Measurements from ENCODE around the gene POLR1G. TPM values are rescaled to one million over a fixed set of nuclear protein-coding genes. Genes with fewer than 3 reads are reported as not detected.
A peak's percentile ranks its signal among the peaks of the same experiment; 100 is the strongest.

POLR1G gene
- total and polyA plus RNA-seq, 2 donors (not counting 3 experiments of a cell fraction or from before 2014, with no cell fraction given), result 6.6 to 19.5 TPM

DNA sequence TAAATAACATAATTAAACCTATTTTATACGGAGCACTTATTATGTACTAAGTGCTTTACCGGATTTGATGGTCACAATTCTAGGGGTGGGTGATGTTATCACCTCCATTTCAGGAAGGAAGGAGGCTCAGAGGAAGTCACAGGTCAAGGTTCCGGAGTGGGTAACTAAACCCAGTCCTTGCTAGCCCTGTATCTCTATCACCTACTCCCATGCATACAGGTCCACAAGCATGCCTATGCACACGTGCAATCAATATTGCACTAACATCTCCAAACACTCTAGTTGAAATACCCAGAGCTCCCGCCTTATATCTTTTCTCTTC lies 43.5 kb downstream of the POLR1G start:
- Histone ChIP-seq H3K4me1 (ENCODE audit: control insufficient read depth, extremely low read depth, insufficient read depth, low read length) (peaks cover 20% of the 10 kb centered on the region), H3K79me2 (ENCODE audit: control insufficient read depth, insufficient read depth, low read length) (no peaks in the 10 kb centered on the region), H3K4me3 (replicated peaks in 1 of 3; ENCODE audit: insufficient read depth in 1 of 3, low read depth in 1 of 3, low read length in 3 of 3) (peak overlapping the region in 2 of 3 experiments; percentile 37 to 53), H3K9me3 (replicated peaks; ENCODE audit: control insufficient read depth, insufficient read depth, low read length) (no peaks in the 10 kb centered on the region), H3K4me2 (ENCODE audit: insufficient read depth, low read length) (peak overlapping the region; percentile 54), H3K9ac (replicated peaks; ENCODE audit: extremely low read depth, insufficient read depth, low read length) (peak overlapping the region; percentile 84), H2AFZ (ENCODE audit: low read depth, low read length) (peak overlapping the region; percentile 65), H3K9me1 (replicated peaks; ENCODE audit: control insufficient read depth, extremely low read depth, insufficient read depth, low read length) (no peaks in the 10 kb centered on the region), H3K27me3 (ENCODE audit: control insufficient read depth in 2 of 2, insufficient read depth in 2 of 2, low read length in 2 of 2) (no peaks in the 10 kb centered on the region), H4K20me1 (replicated peaks; ENCODE audit: control insufficient read depth, extremely low read depth, insufficient read depth, low read length) (no peaks in the 10 kb centered on the region), H3K36me3 (ENCODE audit: control insufficient read depth in 2 of 2, extremely low read depth in 1 of 2, insufficient read depth in 2 of 2, low read length in 2 of 2) (no peaks in the 10 kb centered on the region), H3K27ac (ENCODE audit: insufficient read depth, low read depth, low read length) (peak overlapping the region; percentile 87)
- ChIA-PET POLR2A (no interaction called here), CTCF (interaction anchor here (1.9 to 2.3 kb wide), 3 partner anchors 10 to 29 kb away, joined by 9 to 17 read pairs (median 11); partner anchors contain the start of gene FOSB)
- DNase-seq (ENCODE audit: low read depth, low spot score), result peak; percentile 32
- dilution Hi-C loops (cut with MboI; ENCODE audit: extremely low pct_ligation_motif_present, low sequenced_read_pairs), result no loop called here
- no peak for TF ChIP-seq FOS (IDR thresholded peaks at IDR 0.05; ENCODE audit: borderline replicate concordance, insufficient read depth, low read length)
- TF ChIP-seq EZH2 (IDR thresholded peaks at IDR 0.05; ENCODE audit: borderline replicate concordance, low read depth, low read length, severe bottlenecking), result no peak
- TF ChIP-seq GATA2 (IDR thresholded peaks at IDR 0.05; ENCODE audit: insufficient read depth, insufficient read length, low read depth, low read length), result peak; percentile 38
- no peak for FAIRE-seq
- BruUV-seq (replicated peaks), result no TSS peak
- intact Hi-C loops (cut with micrococcal nuclease), result loop anchor here (1.0 kb wide), 1 partner anchor 19 kb away; no protein-coding TSS in a partner anchor

- Histone ChIP-seq H3K4me2 (ENCODE audit: insufficient read depth, low read length) (peak overlapping the region; percentile 61), H3K36me3 (ENCODE audit: control insufficient read depth in 2 of 2, extremely low read depth in 1 of 2, insufficient read depth in 2 of 2, low read length in 2 of 2) (no peaks in the 10 kb centered on the region), H3K4me3 (replicated peaks in 1 of 3; ENCODE audit: insufficient read depth in 1 of 3, low read depth in 1 of 3, low read length in 3 of 3) (peak overlapping the region; percentile 4 to 61 (median 34)), H3K9me3 (replicated peaks; ENCODE audit: control insufficient read depth, insufficient read depth, low read length) (no peaks in the 10 kb centered on the region), H3K9ac (replicated peaks; ENCODE audit: extremely low read depth, insufficient read depth, low read length) (peak overlapping the region; percentile 92), H4K20me1 (replicated peaks; ENCODE audit: control insufficient read depth, extremely low read depth, insufficient read depth, low read length) (no peaks in the 10 kb centered on the region), H3K4me1 (ENCODE audit: control insufficient read depth, extremely low read depth, insufficient read depth, low read length) (peaks cover 29% of the 10 kb centered on the region), H2AFZ (ENCODE audit: low read depth, low read length) (peak overlapping the region; percentile 60), H3K9me1 (replicated peaks; ENCODE audit: control insufficient read depth, extremely low read depth, insufficient read depth, low read length) (no peaks in the 10 kb centered on the region), H3K79me2 (ENCODE audit: control insufficient read depth, insufficient read depth, low read length) (no peaks in the 10 kb centered on the region), H3K27ac (ENCODE audit: insufficient read depth, low read depth, low read length) (peak overlapping the region; percentile 76), H3K27me3 (ENCODE audit: control insufficient read depth in 2 of 2, insufficient read depth in 2 of 2, low read length in 2 of 2) (no peaks in the 10 kb centered on the region)
- peak; percentile 49 for FAIRE-seq
- TF ChIP-seq EZH2 (IDR thresholded peaks at IDR 0.05; ENCODE audit: borderline replicate concordance, low read depth, low read length, severe bottlenecking) (no peak), MAX (IDR thresholded peaks at IDR 0.05; ENCODE audit: insufficient read depth, insufficient read length) (no peak), GATA2 (IDR thresholded peaks at IDR 0.05; ENCODE audit: insufficient read depth, insufficient read length, low read depth, low read length) (no peak), JUN (IDR thresholded peaks at IDR 0.05; ENCODE audit: borderline replicate concordance, insufficient read depth, insufficient read length, low read depth) (no peak), MYC (IDR thresholded peaks at IDR 0.05; ENCODE audit: low read depth, low read length) (no peak), POLR2A (IDR thresholded peaks at IDR 0.05; ENCODE audit: low read depth, low read length) (no peak), FOS (IDR thresholded peaks at IDR 0.05; ENCODE audit: borderline replicate concordance, insufficient read depth, low read length) (no peak), POLR2AphosphoS5 (IDR thresholded peaks at IDR 0.05; ENCODE audit: insufficient read depth, low read depth, low read length) (no peak)
- TF ChIP-seq, protein P1, sequence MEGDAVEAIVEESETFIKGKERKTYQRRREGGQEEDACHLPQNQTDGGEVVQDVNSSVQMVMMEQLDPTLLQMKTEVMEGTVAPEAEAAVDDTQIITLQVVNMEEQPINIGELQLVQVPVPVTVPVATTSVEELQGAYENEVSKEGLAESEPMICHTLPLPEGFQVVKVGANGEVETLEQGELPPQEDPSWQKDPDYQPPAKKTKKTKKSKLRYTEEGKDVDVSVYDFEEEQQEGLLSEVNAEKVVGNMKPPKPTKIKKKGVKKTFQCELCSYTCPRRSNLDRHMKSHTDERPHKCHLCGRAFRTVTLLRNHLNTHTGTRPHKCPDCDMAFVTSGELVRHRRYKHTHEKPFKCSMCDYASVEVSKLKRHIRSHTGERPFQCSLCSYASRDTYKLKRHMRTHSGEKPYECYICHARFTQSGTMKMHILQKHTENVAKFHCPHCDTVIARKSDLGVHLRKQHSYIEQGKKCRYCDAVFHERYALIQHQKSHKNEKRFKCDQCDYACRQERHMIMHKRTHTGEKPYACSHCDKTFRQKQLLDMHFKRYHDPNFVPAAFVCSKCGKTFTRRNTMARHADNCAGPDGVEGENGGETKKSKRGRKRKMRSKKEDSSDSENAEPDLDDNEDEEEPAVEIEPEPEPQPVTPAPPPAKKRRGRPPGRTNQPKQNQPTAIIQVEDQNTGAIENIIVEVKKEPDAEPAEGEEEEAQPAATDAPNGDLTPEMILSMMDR (IDR thresholded peaks at IDR 0.05; ENCODE audit: extremely low read depth in 1 of 2, insufficient read depth in 1 of 2, low read depth in 1 of 2, low read length in 2 of 2), result no peak
- DNase-seq (ENCODE audit: low read depth, low spot score), result peak; percentile 29
- BruUV-seq (replicated peaks), result TSS peak; percentile 92
- ChIA-PET CTCF (interaction anchor here (1.1 to 7.3 kb wide), 2 partner anchors 12 to 27 kb away, joined by 6 to 58 read pairs; no protein-coding TSS in a partner anchor), POLR2A (no interaction called here)
- intact Hi-C loops (cut with micrococcal nuclease), result no loop called here
- dilution Hi-C loops (cut with MboI; ENCODE audit: extremely low pct_ligation_motif_present, low sequenced_read_pairs), result no loop called here
Measured at GRCh38 chr19:45451131-45451849, 44.8 kb downstream of the POLR1G start.
